Raji (cell line): Measurements from ENCODE around the gene CEP131.

Source experiments
- POLR2A ChIP-seq: IDR thresholded peaks from 2 replicates; pipeline ENCODE4 v1.6.1; 2011; ENCODE audit warnings: low read depth, low read length, control low read depth; ENCODE audit not compliant: insufficient read depth

CEP131 gene

GRCh38 chr17:81184555-81184954 is 38.2 kb downstream of the CEP131 start:
- no peak for TF ChIP-seq POLR2A

DNA sequence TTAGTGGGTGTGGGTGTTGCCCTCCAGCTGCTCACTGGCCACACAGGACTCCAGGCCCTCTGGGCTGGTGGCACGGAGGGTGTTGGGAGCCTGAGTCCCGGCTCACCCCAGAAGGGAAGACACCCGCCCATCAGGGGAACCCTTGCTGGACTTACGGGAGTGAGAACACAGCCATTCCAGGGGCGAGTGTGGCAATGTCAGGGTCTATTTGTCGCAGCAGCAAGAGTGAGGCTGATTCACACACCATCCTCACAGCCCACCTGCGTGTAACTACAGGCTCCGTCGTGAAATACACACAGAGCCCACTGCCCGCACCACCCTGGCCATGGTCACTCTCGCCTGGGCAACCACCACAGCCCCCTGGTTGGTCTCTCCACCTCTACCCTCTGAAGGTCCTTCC is 39.0 kb downstream of the CEP131 start:
- TF ChIP-seq POLR2A, result no peak

DNA sequence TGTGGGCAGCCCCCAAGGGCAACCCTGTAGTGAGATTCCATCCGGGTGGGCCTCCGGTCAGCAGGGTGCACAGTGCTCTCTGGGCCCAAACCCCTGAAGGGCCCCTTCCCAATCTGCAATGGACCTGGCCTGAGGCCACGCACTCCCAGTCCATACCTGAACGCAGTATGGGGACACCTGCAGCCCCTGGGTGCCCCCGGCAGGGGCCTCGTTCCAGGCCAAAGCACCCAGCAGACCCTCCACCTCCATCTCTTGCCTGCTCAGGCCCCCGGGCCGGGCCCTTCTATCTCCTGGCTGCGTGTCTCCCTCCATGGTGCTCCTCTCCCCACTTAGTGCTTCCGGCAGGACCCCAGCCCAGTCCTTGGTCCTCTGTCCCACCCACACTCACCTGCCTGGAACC is 39.4 kb downstream of the CEP131 start:
- TF ChIP-seq POLR2A, result no peak

- TF ChIP-seq POLR2A, result no peak
Observed at GRCh38 chr17:81182596-81182995, 40.2 kb downstream of the CEP131 start.

DNA sequence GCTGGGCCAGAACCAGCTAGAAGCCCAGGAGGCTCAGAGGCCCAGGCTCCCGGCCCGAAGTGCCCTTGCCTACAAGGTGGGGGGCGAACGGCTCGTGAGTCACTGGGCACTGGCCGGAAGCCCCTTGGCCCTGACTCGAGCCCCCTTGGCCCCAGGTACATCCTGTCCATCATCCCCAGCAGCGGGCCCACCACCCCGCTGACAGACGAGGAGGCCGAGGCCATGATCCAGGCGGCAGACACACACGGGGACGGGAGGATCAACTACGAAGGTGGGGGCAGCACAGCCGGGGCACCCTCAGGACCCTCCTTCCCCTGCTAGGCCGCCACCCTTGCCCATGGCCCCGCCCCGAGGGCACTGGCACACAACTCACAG is 41.0 kb downstream of the CEP131 start:
- TF ChIP-seq POLR2A, result no peak

DNA sequence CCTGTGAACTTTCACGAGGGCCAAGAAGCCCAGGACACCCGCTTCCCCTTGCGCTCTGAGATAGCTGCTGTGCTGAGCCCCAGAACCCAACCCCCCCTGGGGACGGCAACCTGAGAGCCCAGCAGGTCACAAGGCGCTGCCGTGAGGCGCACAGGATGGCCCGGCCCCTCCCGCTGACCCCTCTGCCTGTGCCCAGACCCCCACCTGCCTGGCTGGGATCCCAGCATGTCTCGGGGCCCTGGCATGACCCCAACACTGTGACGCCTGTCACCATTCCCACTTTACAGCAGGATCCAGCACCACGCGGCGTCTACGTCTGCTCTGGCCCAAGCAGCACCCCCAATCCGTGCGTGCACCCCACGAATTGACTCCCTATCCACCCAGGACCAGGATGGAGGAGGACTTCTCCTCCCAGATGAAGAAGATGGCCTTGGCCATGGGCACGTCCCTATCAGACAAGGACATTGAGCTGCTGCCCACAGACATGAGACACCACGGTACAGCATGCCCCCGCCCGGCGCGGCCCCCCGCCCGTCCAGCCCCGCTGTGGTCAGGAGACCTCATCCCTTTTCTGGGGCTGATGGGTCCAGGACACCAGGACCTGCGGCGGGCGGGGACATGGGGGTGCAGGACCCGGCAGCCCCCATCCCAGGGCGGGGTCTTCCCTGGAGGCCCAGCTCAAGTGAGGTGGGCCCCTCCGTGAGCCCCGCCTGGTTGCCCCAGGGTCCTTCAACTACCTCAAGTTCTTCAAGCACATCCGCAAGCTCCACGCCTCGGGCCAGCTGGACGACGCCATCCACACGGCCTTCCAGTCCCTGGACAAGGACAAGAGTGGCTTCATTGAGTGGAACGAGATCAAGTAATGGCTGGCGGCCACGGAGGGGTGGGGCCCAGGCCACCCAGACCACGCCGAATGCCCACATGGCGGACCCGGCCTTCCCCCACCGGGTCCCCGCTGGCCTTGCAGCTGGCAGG is 41.6 kb downstream of the CEP131 start:
- no peak for TF ChIP-seq POLR2A

- TF ChIP-seq POLR2A, result no peak
Observed at GRCh38 chr17:81179861-81180260, 42.9 kb downstream of the CEP131 start.

GRCh38 chr17:81179220-81179619 is 43.5 kb downstream of the CEP131 start:
- TF ChIP-seq POLR2A, result no peak

DNA sequence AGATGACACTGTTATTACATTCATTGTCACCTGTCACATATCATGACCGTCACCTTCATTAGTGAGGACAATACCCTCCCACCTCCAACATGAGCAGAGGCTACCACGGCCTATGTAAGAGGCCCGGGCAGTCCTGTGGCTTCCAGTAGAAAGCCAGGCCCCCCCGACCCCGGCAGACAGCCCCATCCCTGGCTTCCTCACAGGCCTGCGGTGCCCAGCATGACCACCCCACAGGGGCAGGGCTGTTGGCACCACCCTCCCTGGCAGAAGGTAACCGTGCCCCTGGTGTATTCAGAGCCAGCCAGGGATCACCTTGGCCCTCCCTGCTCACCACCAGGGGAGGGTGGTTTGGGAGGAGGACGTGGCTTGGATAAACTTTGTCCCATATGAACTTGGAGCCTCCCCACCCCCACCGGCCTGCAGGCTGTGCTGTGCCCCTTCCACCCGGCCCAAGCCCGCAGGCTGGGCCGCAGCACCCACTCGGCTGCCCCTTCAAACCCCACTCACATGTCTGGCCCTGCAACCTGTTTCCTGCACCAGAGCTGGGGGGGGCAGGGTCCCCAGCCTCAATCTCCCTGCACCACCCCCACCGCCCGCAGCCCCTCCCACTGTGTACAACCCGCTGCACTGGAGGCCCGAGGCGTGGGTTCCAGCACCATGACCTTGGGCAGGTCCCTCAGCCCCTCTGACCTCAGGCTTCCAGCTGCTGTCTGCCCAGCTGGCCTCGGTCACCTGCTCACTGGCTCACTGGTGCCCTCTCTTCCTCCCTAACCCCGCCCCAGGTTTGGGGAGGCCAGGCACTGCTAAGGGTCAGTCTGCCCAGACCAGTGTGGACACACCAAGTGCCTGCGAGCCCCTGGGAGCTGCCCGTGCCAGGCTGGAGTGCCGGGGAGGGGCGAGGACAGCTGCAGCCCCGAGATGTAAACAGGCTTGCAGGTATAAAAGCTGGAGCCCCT is 44.4 kb downstream of the CEP131 start:
- no peak for TF ChIP-seq POLR2A

GRCh38 chr17:81176666-81177065 is 46.1 kb downstream of the CEP131 start:
- no peak for TF ChIP-seq POLR2A

DNA sequence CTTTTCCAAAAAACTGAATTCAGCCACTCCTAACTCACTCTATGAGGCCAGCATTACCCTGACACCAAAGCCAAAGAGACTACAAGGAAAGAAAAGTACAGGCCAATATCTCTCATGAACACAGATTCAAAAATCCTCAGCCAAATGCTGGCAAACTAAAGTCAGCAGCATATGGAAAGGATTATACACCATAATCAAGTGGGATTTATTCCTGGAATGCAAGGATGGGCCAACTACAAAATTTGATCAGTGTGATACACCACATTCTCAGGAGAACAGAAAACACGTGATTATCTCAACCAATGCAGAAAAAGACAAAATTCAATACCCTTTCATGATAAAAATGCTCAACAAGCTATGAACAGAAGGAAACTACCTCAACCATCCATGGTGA is 49.0 kb downstream of the CEP131 start:
- TF ChIP-seq POLR2A, result no peak

DNA sequence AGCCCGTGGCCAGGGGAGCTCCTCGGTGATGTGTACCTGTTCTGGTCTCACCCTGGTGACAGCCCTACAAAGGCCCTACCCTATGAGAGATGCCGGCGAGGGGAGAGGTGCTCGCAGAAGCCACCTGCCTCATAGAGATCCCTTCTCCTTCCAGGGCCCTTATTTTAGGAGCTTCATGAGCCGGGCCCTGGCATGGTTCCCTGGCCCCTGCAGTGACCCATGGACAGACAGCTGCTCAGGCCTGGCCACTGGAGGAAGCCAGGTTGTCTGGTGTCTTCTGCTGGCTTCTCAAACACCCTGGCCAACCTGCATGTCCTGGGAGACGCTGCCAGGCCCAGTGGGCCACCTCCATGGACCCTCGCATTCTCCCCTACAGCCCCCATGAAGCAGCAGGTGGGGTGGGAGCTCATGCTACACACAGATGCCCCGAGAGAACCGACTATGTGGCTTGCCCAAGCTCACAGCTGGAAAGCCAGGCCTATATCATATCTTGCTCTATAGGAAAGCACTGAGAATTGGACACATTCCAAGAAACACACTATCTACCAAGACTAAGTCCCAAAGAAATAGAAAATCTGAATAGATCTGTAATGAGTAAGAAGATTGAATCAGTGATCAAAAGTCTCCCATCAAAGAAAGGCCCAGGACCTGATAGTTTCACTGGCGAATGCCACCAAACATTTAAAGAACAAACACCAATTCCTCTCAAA is 49.6 kb downstream of the CEP131 start:
- TF ChIP-seq POLR2A, result no peak

GRCh38 chr17:81171941-81172340 is 50.8 kb downstream of the CEP131 start:
- no peak for TF ChIP-seq POLR2A

- no peak for TF ChIP-seq POLR2A
Observed at GRCh38 chr17:81170727-81171494, 51.9 kb downstream of the CEP131 start.
